HPDE6-E6E7 (cell line): ENCODE results near the gene UNC5B.

Source experiments
- DNase-seq: peaks from one replicate; pipeline ENCODE4 v3.0.0; 2011; ENCODE audit warnings: missing footprints; ENCODE audit errors: extremely low spot score

UNC5B gene

GRCh38 chr10:71253981-71254818 is 41.8 kb downstream of the UNC5B start:
- DNase-seq: no peak

- no peak for DNase-seq
These were observed 42.6 kb downstream of the UNC5B start for GRCh38 chr10:71254834-71255549.

- DNase-seq: no peak
These were observed 43.1 kb downstream of the UNC5B start for GRCh38 chr10:71255550-71255807.

GRCh38 chr10:71255808-71256660 is 43.7 kb downstream of the UNC5B start:
- DNase-seq: peak; percentile 73

- DNase-seq: no peak
These were observed 44.4 kb downstream of the UNC5B start for GRCh38 chr10:71256661-71257318.

- DNase-seq: no peak
These were observed 45.1 kb downstream of the UNC5B start for GRCh38 chr10:71257319-71257997.

GRCh38 chr10:71258046-71258445 is 45.7 kb downstream of the UNC5B start:
- no peak for DNase-seq

GRCh38 chr10:71258446-71259145 is 46.2 kb downstream of the UNC5B start:
- no peak for DNase-seq

- no peak for DNase-seq
These were observed 46.9 kb downstream of the UNC5B start for GRCh38 chr10:71259282-71259681.

GRCh38 chr10:71259815-71260501 is 47.6 kb downstream of the UNC5B start:
- DNase-seq: no peak

GRCh38 chr10:71260622-71261325 is 48.4 kb downstream of the UNC5B start:
- peak; percentile 50 for DNase-seq

GRCh38 chr10:71262027-71262426 is 49.7 kb downstream of the UNC5B start:
- DNase-seq: no peak

- DNase-seq: no peak
These were observed 50.4 kb downstream of the UNC5B start for GRCh38 chr10:71262817-71263216.

- no peak for DNase-seq
These were observed 51.0 kb downstream of the UNC5B start for GRCh38 chr10:71263376-71263775.

GRCh38 chr10:71264345-71265200 is 52.2 kb downstream of the UNC5B start:
- DNase-seq: no peak

GRCh38 chr10:71265201-71265575 is 52.8 kb downstream of the UNC5B start:
- DNase-seq: no peak

- no peak for DNase-seq
These were observed 53.3 kb downstream of the UNC5B start for GRCh38 chr10:71265618-71266146.
